Erythroblast (primary cell): ENCODE measurements around the gene MADCAM1.

Source experiments
- GATA1 ChIP-seq: IDR thresholded peaks from 2 replicates; pipeline ENCODE4 v1.6.1; 2011; ENCODE audit warnings: low read depth, mild to moderate bottlenecking, control low read depth, low read length, moderate library complexity
- POLR2A ChIP-seq: IDR thresholded peaks from 2 replicates; pipeline ENCODE4 v1.6.1; 2011; ENCODE audit warnings: mild to moderate bottlenecking, low read length

DNA sequence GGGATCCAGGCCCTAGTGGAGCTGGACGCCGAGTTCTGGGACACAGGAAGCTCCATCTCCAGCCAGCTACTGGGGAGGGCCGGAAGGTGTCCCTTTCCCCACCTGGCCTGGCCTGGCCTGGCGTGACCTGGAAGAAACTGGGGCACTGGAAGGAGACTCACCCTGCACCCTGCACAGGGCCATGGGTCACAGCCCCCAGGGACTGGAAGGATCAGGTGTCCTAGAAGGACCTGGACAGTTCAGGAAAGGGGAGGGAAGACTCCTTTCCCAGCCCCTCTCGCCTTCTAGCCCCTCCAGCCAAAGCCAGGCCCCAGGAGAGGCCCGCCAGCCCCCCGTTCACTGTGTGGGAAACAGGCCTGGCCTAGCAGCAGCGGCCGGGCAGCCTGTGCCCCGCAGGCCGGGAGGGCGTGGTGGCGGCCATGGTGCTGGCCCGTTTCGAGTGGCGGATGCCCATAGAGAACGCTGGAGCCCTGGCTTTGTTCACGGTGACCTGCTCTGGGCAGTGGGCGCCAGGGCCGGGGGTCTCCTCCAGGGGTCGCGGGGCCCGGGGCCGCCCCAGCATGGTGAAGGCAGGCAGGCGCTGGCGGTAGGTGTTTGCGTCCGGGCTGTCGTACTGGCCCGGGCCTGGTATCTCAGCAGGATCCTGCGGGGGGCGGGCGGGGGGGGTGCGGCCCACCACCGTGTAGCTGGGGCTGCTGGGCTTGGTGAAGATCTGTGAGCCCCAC, 32.6 kb upstream of the MADCAM1 start:
- TF ChIP-seq POLR2A = no peak
- TF ChIP-seq GATA1 = no peak
